ENCODE measurements around the gene DAPK1. TPM values are rescaled to one million over a fixed set of nuclear protein-coding genes. Genes with fewer than 3 reads are reported as not detected.

Gene DAPK1
- total RNA-seq, 1 donor from 2014 or later, result 35.1 TPM

GRCh38 chr9:87562062-87562461, 64.4 kb downstream of the DAPK1 start:
- Histone ChIP-seq H3K9ac (ENCODE audit: low read length) (no peak overlapping the region), H3K79me2 (ENCODE audit: insufficient read depth, low read length) (no peaks in the 10 kb centered on the region), H3K27me3 (ENCODE audit: insufficient read depth, low read length) (no peaks in the 10 kb centered on the region), H2AFZ (ENCODE audit: low read depth, low read length) (no peak overlapping the region), H3K4me1 (ENCODE audit: insufficient read depth, low read length) (peaks cover 5% of the 10 kb centered on the region), H3K4me2 (ENCODE audit: low read length) (no peak overlapping the region), H4K20me1 (ENCODE audit: insufficient read depth, low read length) (no peaks in the 10 kb centered on the region), H3K27ac (ENCODE audit: low read depth, low read length) (no peak overlapping the region), H3K4me3 (ENCODE audit: insufficient read depth, low read depth, low read length) (no peak overlapping the region), H3K36me3 (ENCODE audit: insufficient read depth, low read length) (no peaks in the 10 kb centered on the region), H3K9me3 (ENCODE audit: insufficient read depth, low read depth, low read length) (no peaks in the 10 kb centered on the region)
- no peak overlapping the region for H3K4me3 Mint-ChIP-seq (ENCODE audit: unreplicated experiment)
- H3K9me3 Mint-ChIP-seq (ENCODE audit: unreplicated experiment), result no peaks in the 10 kb centered on the region
- DNase-seq (ENCODE audit: low read depth), result no peak
- peaks cover 4% of the 10 kb centered on the region for H3K36me3 Mint-ChIP-seq (ENCODE audit: low read depth, unreplicated experiment)
- H3K27ac Mint-ChIP-seq (ENCODE audit: unreplicated experiment), result no peak overlapping the region
- H3K27me3 Mint-ChIP-seq (ENCODE audit: low read depth, unreplicated experiment), result no peaks in the 10 kb centered on the region
- no peak for TF ChIP-seq EZH2 (IDR thresholded peaks at IDR 0.05; ENCODE audit: insufficient read depth, low read length)
- TF ChIP-seq, protein P1, sequence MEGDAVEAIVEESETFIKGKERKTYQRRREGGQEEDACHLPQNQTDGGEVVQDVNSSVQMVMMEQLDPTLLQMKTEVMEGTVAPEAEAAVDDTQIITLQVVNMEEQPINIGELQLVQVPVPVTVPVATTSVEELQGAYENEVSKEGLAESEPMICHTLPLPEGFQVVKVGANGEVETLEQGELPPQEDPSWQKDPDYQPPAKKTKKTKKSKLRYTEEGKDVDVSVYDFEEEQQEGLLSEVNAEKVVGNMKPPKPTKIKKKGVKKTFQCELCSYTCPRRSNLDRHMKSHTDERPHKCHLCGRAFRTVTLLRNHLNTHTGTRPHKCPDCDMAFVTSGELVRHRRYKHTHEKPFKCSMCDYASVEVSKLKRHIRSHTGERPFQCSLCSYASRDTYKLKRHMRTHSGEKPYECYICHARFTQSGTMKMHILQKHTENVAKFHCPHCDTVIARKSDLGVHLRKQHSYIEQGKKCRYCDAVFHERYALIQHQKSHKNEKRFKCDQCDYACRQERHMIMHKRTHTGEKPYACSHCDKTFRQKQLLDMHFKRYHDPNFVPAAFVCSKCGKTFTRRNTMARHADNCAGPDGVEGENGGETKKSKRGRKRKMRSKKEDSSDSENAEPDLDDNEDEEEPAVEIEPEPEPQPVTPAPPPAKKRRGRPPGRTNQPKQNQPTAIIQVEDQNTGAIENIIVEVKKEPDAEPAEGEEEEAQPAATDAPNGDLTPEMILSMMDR (IDR thresholded peaks at IDR 0.05; ENCODE audit: insufficient read depth, low read depth, low read length), result no peak
- FAIRE-seq, result no peak
- H3K4me1 Mint-ChIP-seq (ENCODE audit: low read depth, unreplicated experiment), result peaks cover 9% of the 10 kb centered on the region

GRCh38 chr9:87562530-87563170, 65.0 kb downstream of the DAPK1 start:
- TF ChIP-seq, protein P1 (IDR thresholded peaks at IDR 0.05; ENCODE audit: insufficient read depth, low read depth, low read length), result no peak
- TF ChIP-seq EZH2 (IDR thresholded peaks at IDR 0.05; ENCODE audit: insufficient read depth, low read length), result no peak
- no peak overlapping the region for H3K4me2 ChIP-seq (ENCODE audit: low read length)
- Mint-ChIP-seq H3K27ac (ENCODE audit: unreplicated experiment) (no peak overlapping the region), H3K27me3 (ENCODE audit: low read depth, unreplicated experiment) (no peaks in the 10 kb centered on the region), H3K4me1 (ENCODE audit: low read depth, unreplicated experiment) (peaks cover 9% of the 10 kb centered on the region), H3K4me3 (ENCODE audit: unreplicated experiment) (no peak overlapping the region), H3K36me3 (ENCODE audit: low read depth, unreplicated experiment) (peaks cover 4% of the 10 kb centered on the region), H3K9me3 (ENCODE audit: unreplicated experiment) (no peaks in the 10 kb centered on the region)
- H3K27ac ChIP-seq (ENCODE audit: low read depth, low read length), result no peak overlapping the region
- no peaks in the 10 kb centered on the region for H4K20me1 ChIP-seq (ENCODE audit: insufficient read depth, low read length)
- no peaks in the 10 kb centered on the region for H3K27me3 ChIP-seq (ENCODE audit: insufficient read depth, low read length)
- H3K9ac ChIP-seq (ENCODE audit: low read length), result no peak overlapping the region
- H3K9me3 ChIP-seq (ENCODE audit: insufficient read depth, low read depth, low read length), result no peaks in the 10 kb centered on the region
- H3K4me3 ChIP-seq (ENCODE audit: insufficient read depth, low read depth, low read length), result no peak overlapping the region
- no peaks in the 10 kb centered on the region for H3K36me3 ChIP-seq (ENCODE audit: insufficient read depth, low read length)
- no peaks in the 10 kb centered on the region for H3K79me2 ChIP-seq (ENCODE audit: insufficient read depth, low read length)
- DNase-seq (ENCODE audit: low read depth) (no peak), FAIRE-seq (no peak)
- H2AFZ ChIP-seq (ENCODE audit: low read depth, low read length), result no peak overlapping the region
- peaks cover 9% of the 10 kb centered on the region for H3K4me1 ChIP-seq (ENCODE audit: insufficient read depth, low read length)

- H3K4me3 ChIP-seq (ENCODE audit: insufficient read depth, low read depth, low read length), result no peak overlapping the region
- TF ChIP-seq EZH2 (IDR thresholded peaks at IDR 0.05; ENCODE audit: insufficient read depth, low read length), result no peak
- TF ChIP-seq, protein P1 (IDR thresholded peaks at IDR 0.05; ENCODE audit: insufficient read depth, low read depth, low read length), result no peak
- FAIRE-seq (no peak), DNase-seq (ENCODE audit: low read depth) (peak; percentile 42)
- no peaks in the 10 kb centered on the region for H3K79me2 ChIP-seq (ENCODE audit: insufficient read depth, low read length)
- H3K4me3 Mint-ChIP-seq (ENCODE audit: unreplicated experiment), result no peak overlapping the region
- H3K9ac ChIP-seq (ENCODE audit: low read length), result no peak overlapping the region
- no peaks in the 10 kb centered on the region for H4K20me1 ChIP-seq (ENCODE audit: insufficient read depth, low read length)
- no peak overlapping the region for H3K4me2 ChIP-seq (ENCODE audit: low read length)
- peaks cover 16% of the 10 kb centered on the region for H3K4me1 ChIP-seq (ENCODE audit: insufficient read depth, low read length)
- H3K9me3 ChIP-seq (ENCODE audit: insufficient read depth, low read depth, low read length), result no peaks in the 10 kb centered on the region
- peaks cover 12% of the 10 kb centered on the region for H3K4me1 Mint-ChIP-seq (ENCODE audit: low read depth, unreplicated experiment)
- H3K27ac ChIP-seq (ENCODE audit: low read depth, low read length), result no peak overlapping the region
- peaks cover 4% of the 10 kb centered on the region for H3K36me3 Mint-ChIP-seq (ENCODE audit: low read depth, unreplicated experiment)
- H3K27me3 ChIP-seq (ENCODE audit: insufficient read depth, low read length), result no peaks in the 10 kb centered on the region
- peaks cover 2% of the 10 kb centered on the region for H3K9me3 Mint-ChIP-seq (ENCODE audit: unreplicated experiment)
- no peaks in the 10 kb centered on the region for H3K36me3 ChIP-seq (ENCODE audit: insufficient read depth, low read length)
- no peak overlapping the region for H2AFZ ChIP-seq (ENCODE audit: low read depth, low read length)
- H3K27ac Mint-ChIP-seq (ENCODE audit: unreplicated experiment), result no peak overlapping the region
- H3K27me3 Mint-ChIP-seq (ENCODE audit: low read depth, unreplicated experiment), result no peaks in the 10 kb centered on the region
These were observed 66.4 kb downstream of the DAPK1 start for GRCh38 chr9:87564111-87564510.
